Measurements from ENCODE around the gene PDZRN3.

PDZRN3 gene

DNA sequence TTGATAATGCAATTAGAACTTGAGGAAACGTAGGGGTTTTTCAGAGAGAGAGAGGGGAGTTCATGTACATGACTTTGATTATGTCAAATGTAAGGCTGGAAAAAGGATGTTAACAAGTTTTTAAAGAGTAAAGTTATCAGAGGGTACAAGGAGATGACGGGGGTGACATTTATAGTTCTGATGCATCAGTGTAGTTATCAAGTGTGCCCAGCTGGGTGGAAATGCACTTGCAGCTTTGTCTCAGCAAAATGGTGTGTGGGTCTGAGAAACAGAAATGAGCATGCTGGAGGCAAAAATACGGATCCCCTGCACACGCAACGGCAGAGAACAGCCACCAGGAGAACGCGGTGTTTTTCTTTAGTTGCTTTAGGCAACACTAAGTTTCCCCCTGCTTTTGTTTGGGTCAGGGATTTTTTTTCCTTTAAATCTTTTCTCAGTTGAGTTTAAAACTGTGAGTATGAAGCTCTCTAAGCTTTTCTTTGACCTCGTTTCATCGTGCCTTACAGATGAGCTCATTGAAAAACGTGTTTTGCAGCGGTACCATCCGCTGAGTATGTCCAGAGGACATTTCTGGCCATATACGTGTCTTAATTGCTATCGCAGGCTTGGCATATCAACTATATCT is 205.4 kb downstream of the PDZRN3 start:
- ChIA-PET CTCF (interaction anchor here (1.0 to 2.6 kb wide), 2 partner anchors 10 to 13 kb away, joined by 7 to 8 read pairs; no protein-coding TSS in a partner anchor), POLR2A (no interaction called here)
- DNase-seq (ENCODE audit: extremely low spot score) = peak; percentile 42
- TF ChIP-seq, protein P1, sequence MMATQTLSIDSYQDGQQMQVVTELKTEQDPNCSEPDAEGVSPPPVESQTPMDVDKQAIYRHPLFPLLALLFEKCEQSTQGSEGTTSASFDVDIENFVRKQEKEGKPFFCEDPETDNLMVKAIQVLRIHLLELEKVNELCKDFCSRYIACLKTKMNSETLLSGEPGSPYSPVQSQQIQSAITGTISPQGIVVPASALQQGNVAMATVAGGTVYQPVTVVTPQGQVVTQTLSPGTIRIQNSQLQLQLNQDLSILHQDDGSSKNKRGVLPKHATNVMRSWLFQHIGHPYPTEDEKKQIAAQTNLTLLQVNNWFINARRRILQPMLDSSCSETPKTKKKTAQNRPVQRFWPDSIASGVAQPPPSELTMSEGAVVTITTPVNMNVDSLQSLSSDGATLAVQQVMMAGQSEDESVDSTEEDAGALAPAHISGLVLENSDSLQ (IDR thresholded peaks at IDR 0.05) = 0 out of 2 replicates have a peak, but pooled peaks have one; percentile 1
- TF ChIP-seq FOXA1 (IDR thresholded peaks at IDR 0.05) (no peak), L3MBTL2 (conservative IDR thresholded peaks at IDR 0.05) (no peak), ZNF384 (IDR thresholded peaks at IDR 0.05) (no peak)

DNA sequence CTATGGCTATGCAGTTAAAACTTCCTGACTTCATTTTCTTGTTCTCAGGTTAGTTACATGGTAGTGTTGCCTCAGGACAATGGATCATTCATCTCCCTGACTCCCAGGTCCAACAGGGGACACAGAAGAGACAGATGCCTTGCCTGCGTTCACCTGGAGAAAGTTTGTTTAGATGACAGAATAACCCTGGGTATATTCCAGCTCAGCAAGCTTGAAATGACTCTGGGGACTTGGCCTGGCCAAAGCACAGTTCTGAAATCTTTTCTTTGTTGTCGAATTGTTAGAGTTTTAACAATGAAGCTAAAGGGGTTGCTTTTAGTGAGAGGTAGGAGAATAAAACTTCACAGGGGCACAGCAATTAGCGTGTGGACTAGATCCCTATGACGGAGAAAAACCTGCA is 206.1 kb downstream of the PDZRN3 start:
- POLR2A ChIA-PET = no interaction called here

DNA sequence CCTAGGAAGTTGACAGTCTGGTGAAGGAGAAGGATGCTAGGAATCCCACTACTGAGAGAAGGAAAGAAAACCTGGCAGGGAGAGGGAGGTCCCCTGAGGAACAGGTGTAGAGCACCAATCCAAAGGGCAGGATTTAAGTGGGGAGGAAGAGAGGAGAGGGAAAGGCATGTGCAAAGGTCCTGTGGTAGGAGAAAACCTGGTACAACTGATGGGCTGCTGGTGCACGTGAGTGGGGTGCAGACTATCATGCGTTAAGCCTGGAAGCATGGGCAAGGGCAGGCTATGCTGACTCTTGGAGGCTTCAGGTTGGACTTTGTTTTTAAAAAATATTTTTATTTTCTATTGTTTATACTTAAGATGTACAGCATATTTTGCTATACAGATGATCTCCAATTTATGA is 209.6 kb downstream of the PDZRN3 start:
- POLR2A ChIA-PET = no interaction called here
- CTCF ChIA-PET = no interaction called here
- DNase-seq (ENCODE audit: extremely low spot score) = no peak
- TF ChIP-seq SP1 (IDR thresholded peaks at IDR 0.05) = no peak
- TF ChIP-seq FOXM1 (IDR thresholded peaks at IDR 0.05; ENCODE audit: borderline replicate concordance) = no peak
- no peak for TF ChIP-seq FOXK2 (IDR thresholded peaks at IDR 0.05)
- TF ChIP-seq LEF1 (IDR thresholded peaks at IDR 0.05; ENCODE audit: borderline replicate concordance) = no peak
- TF ChIP-seq TARDBP (IDR thresholded peaks at IDR 0.05) = no peak
- no peak for TF ChIP-seq ARNT (IDR thresholded peaks at IDR 0.05)
- TF ChIP-seq BHLHE40 (IDR thresholded peaks at IDR 0.05; ENCODE audit: borderline replicate concordance) = no peak
- TF ChIP-seq ELF4 (IDR thresholded peaks at IDR 0.05) = no peak
- no peak for TF ChIP-seq NFRKB (IDR thresholded peaks at IDR 0.05)
- no peak for TF ChIP-seq FOXA1 (IDR thresholded peaks at IDR 0.05)
- no peak for TF ChIP-seq L3MBTL2 (conservative IDR thresholded peaks at IDR 0.05)

More for the DNA sequence above, 206.1 kb downstream of the PDZRN3 start:
- TF ChIP-seq, protein P1 (IDR thresholded peaks at IDR 0.05) = 0 out of 2 replicates have a peak, but pooled peaks have one; percentile 1
- TF ChIP-seq ELF4 (IDR thresholded peaks at IDR 0.05) = no peak
- no peak for DNase-seq (ENCODE audit: extremely low spot score)
- CTCF ChIA-PET = interaction anchor here (0.6 to 2.6 kb wide), 2 partner anchors 11 to 567 kb away, joined by 3 to 8 read pairs; no protein-coding TSS in a partner anchor

DNA sequence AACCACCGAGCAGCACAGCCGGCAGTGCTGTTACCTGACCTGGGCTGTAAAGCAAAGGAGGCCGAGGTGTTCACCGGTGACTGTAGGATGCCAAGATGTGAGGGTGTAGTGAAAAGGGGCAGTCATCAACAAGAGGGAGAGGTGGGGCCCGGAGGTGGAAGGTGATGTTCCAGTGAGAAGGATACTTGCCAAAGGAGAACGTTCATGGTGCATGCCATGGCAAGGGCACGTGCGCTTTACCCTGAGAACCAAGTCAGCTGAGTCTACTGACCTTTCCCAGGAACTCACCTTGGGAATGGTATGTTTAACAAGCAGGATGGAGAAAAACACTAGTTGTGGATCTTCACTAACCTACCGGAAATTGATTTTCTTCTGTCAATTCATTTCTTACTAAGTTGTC is 211.1 kb downstream of the PDZRN3 start:
- CTCF ChIA-PET = no interaction called here
- no peak for TF ChIP-seq SUZ12 (IDR thresholded peaks at IDR 0.05)
- no peak for TF ChIP-seq L3MBTL2 (conservative IDR thresholded peaks at IDR 0.05)
- no peak for TF ChIP-seq NFRKB (IDR thresholded peaks at IDR 0.05)
- no peak for TF ChIP-seq BHLHE40 (IDR thresholded peaks at IDR 0.05; ENCODE audit: borderline replicate concordance)
- no peak for TF ChIP-seq FOXM1 (IDR thresholded peaks at IDR 0.05; ENCODE audit: borderline replicate concordance)
- TF ChIP-seq, protein P1 (IDR thresholded peaks at IDR 0.05) = no peak
- TF ChIP-seq ARNT (IDR thresholded peaks at IDR 0.05) = no peak
- no peak for TF ChIP-seq ELF4 (IDR thresholded peaks at IDR 0.05)
- no peak for TF ChIP-seq CTBP1 (IDR thresholded peaks at IDR 0.05; ENCODE audit: borderline replicate concordance)
- TF ChIP-seq LEF1 (IDR thresholded peaks at IDR 0.05; ENCODE audit: borderline replicate concordance) = no peak
- no peak for TF ChIP-seq HDGF (IDR thresholded peaks at IDR 0.05; ENCODE audit: borderline replicate concordance)
- no peak for DNase-seq (ENCODE audit: extremely low spot score)
- POLR2A ChIA-PET = no interaction called here

DNA sequence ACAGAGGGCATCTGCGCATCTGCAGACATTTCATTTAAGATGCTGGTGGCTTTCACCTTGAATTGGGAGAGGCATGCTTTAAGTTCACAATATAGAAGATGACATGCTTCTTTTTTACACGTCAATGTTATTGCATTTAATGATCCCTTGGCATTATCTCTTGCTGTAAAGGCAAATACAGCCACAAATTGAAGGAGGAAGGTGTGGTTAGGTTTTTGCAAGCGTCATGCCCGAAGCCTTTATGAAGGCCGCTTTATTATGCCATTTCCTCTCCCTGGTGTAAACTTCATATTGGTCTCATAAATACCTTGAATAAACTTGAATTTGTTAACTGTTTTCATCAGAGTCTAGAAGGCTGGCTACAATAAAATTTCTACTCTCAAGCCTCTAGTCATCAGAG is 212.7 kb downstream of the PDZRN3 start:
- no peak for DNase-seq (ENCODE audit: extremely low spot score)
- ChIA-PET POLR2A (no interaction called here), CTCF (no interaction called here)

GRCh38 chr3:73411545-73411944 is 213.2 kb downstream of the PDZRN3 start:
- ChIA-PET CTCF (no interaction called here), POLR2A (no interaction called here)
- no peak for DNase-seq (ENCODE audit: extremely low spot score)
- TF ChIP-seq LEF1 (IDR thresholded peaks at IDR 0.05; ENCODE audit: borderline replicate concordance) = no peak
- no peak for TF ChIP-seq SP1 (IDR thresholded peaks at IDR 0.05)
- TF ChIP-seq FOXK2 (IDR thresholded peaks at IDR 0.05) = no peak
- TF ChIP-seq ZNF384 (IDR thresholded peaks at IDR 0.05) = no peak
- TF ChIP-seq TARDBP (IDR thresholded peaks at IDR 0.05) = no peak
- no peak for TF ChIP-seq FOXA1 (IDR thresholded peaks at IDR 0.05)
- no peak for TF ChIP-seq BHLHE40 (IDR thresholded peaks at IDR 0.05; ENCODE audit: borderline replicate concordance)
- no peak for TF ChIP-seq SUZ12 (IDR thresholded peaks at IDR 0.05)
- no peak for TF ChIP-seq FOXM1 (IDR thresholded peaks at IDR 0.05; ENCODE audit: borderline replicate concordance)
- TF ChIP-seq, protein P1 (IDR thresholded peaks at IDR 0.05) = no peak
- TF ChIP-seq NFRKB (IDR thresholded peaks at IDR 0.05) = no peak
- TF ChIP-seq L3MBTL2 (conservative IDR thresholded peaks at IDR 0.05) = no peak
- TF ChIP-seq CTBP1 (IDR thresholded peaks at IDR 0.05; ENCODE audit: borderline replicate concordance) = no peak
- TF ChIP-seq ELF4 (IDR thresholded peaks at IDR 0.05) = no peak
- TF ChIP-seq ARNT (IDR thresholded peaks at IDR 0.05) = no peak
- TF ChIP-seq HDGF (IDR thresholded peaks at IDR 0.05; ENCODE audit: borderline replicate concordance) = no peak

More for the DNA sequence above, 212.7 kb downstream of the PDZRN3 start:
- TF ChIP-seq NFRKB (IDR thresholded peaks at IDR 0.05) = no peak
- TF ChIP-seq LEF1 (IDR thresholded peaks at IDR 0.05; ENCODE audit: borderline replicate concordance) = no peak
- TF ChIP-seq, protein P1 (IDR thresholded peaks at IDR 0.05) = no peak
- TF ChIP-seq ELF4 (IDR thresholded peaks at IDR 0.05) = no peak
